ENCODE data around the gene SLC25A36. TPM values are rescaled to one million over a fixed set of nuclear protein-coding genes. Genes with fewer than 3 reads are reported as not detected.

SLC25A36 gene
- total and polyA plus RNA-seq, 2 of the 4 experiments (the other 2 are of a cell fraction), result 31.3 to 76.7 TPM

DNA sequence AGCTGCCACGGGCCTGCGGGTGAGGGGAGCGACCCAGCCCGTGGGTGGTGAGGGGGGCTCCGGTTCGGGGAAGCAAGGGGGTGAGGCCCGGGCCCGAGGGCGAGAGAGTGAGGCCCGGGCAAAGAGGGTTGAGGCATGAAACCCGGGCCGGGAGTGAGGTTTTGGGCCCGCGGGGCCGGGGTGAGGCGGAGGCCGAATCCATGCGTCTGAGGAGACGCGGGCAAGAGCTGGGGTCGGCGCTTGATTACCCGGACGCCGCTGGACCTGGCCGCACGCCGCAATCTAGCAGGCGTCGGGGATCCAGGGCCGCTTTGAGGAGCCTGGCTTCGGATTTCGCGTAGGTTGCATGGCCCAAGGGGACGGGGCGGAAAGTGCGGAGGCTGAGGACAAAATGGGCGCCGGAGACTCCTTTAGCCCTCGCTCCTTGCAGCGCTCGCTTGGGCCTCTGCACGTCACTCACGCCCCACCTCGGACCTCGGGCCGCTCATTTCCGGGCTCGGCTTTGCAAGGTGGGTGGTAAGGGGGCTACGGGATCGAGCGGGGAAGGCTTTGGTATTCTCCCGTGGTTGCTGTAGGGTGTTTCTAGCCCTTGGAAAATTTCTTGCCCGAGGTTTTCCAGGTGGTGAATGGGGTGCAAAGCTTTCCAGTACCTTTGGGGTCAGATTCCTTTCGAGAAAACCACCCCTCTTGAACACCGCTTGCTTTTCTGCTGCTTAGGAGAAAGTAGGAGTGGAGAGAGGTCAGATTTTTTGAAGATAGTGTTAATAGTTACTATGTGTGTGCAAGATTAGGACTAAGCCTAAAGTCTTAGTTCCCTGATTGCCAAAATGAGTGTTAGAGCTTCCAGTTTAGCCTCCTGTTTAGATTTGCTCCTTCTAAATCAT is 827 bp downstream of the SLC25A36 start:
- peak overlapping the region; percentile 75 for H3K4me2 ChIP-seq (ENCODE audit: low read depth, low read length)
- H3K79me1 ChIP-seq (ENCODE audit: low read depth in 1 of 2, low read length in 2 of 2), result peaks cover 4 to 30% of the 10 kb centered on the region in 2 experiments; a peak in 3 of 4 replicates
- H2AFZ ChIP-seq (replicated peaks; ENCODE audit: low read length, poor library complexity), result peak overlapping the region; percentile 95
- H3K4me1 ChIP-seq (ENCODE audit: control insufficient read depth, insufficient read depth, low read length), result no peaks in the 10 kb centered on the region
- no peaks in the 10 kb centered on the region for H3K36me3 ChIP-seq (ENCODE audit: control insufficient read depth, insufficient read depth, low read length)
- no TSS peak for BruUV-seq (replicated peaks)
- dilution Hi-C loops (cut with HindIII; ENCODE audit: low sequenced_read_pairs, unreplicated experiment) (no loop called here), intact Hi-C loops (cut with micrococcal nuclease) (loop anchor here (2.0 kb wide), 1 partner anchor 14 kb away; no protein-coding TSS in a partner anchor), in situ Hi-C loops (cut with MboI; ENCODE audit: low sequenced_read_pairs) (no loop called here)
- 0 out of 2 replicates have a peak overlapping the region, but pooled peaks have one; percentile 3 for H2AK5ac ChIP-seq (ENCODE audit: low read depth, low read length)
- H3K4me3 ChIP-seq (ENCODE audit: insufficient read depth, low read depth, low read length), result peak overlapping the region; percentile 82
- DNase-seq (peak; percentile 56), ATAC-seq (ENCODE audit: low read depth) (peak; percentile 68)
- peak overlapping the region; percentile 95 for H3K9ac ChIP-seq (ENCODE audit: low read depth, low read length)
- H3K14ac ChIP-seq (replicated peaks; ENCODE audit: low read depth, low read length), result peak overlapping the region; percentile 60
- peak; percentile 39; the same call in 1 of the 2 replicates for TF ChIP-seq MAZ (IDR thresholded peaks at IDR 0.05; ENCODE audit: borderline replicate concordance, low read depth, low read length)
- no peak for TF ChIP-seq FOS (IDR thresholded peaks at IDR 0.05; ENCODE audit: low read depth, low read length)
- WGBS, 2 experiments (ENCODE audit: extremely low coverage in 2 of 2, insufficient read length in 1 of 2), result 1% methylated on average over 30 of the region's 56 CpGs; no CpG with 5 or more reads in 1 of the 2 experiments
- peak overlapping the region; percentile 21 for H4K91ac ChIP-seq (ENCODE audit: insufficient read depth, low read depth, low read length)
- H3K9me3 ChIP-seq (ENCODE audit: control insufficient read depth, insufficient read depth, low read length), result no peaks in the 10 kb centered on the region
- H3K56ac ChIP-seq (ENCODE audit: extremely low read depth, insufficient read depth, low read length), result peak overlapping the region; percentile 73
- peak overlapping the region; percentile 63 for H3K4ac ChIP-seq (ENCODE audit: low read depth, low read length)
- CTCF ChIA-PET, result interaction anchor here (1.0 kb wide), 1 partner anchor 35 kb away, joined by 3 read pairs; no protein-coding TSS in a partner anchor
- POLR2A ChIA-PET (ENCODE audit: unreplicated experiment), result interaction anchor here (0.6 kb wide), 1 partner anchor 137 kb away, joined by 8 read pairs; no protein-coding TSS in a partner anchor
- H3K27me3 ChIP-seq (ENCODE audit: control insufficient read depth, insufficient read depth, low read length), result no peaks in the 10 kb centered on the region
- peak overlapping the region; percentile 66 for H3K23ac ChIP-seq (ENCODE audit: low read depth, low read length)
- H2BK5ac ChIP-seq (ENCODE audit: low read depth, low read length, poor library complexity, severe bottlenecking), result peak overlapping the region; percentile 61
- peaks cover 25% of the 10 kb centered on the region for H4K20me1 ChIP-seq (ENCODE audit: insufficient read depth, low read length)
- peak overlapping the region; percentile 47 for H4K5ac ChIP-seq (ENCODE audit: low read depth, low read length)
- H4K8ac ChIP-seq (ENCODE audit: low read depth in 2 of 2, low read length in 2 of 2), result peak overlapping the region; percentile 13 to 71; a peak in 3 of 4 replicates
- peak overlapping the region; percentile 82 for H2AK9ac ChIP-seq (replicated peaks; ENCODE audit: low read depth, low read length, poor library complexity)
- H2BK15ac ChIP-seq (ENCODE audit: low read depth, low read length), result no peak overlapping the region
- peak overlapping the region; percentile 55 for H3K18ac ChIP-seq (ENCODE audit: low read depth, low read length)
- H2BK120ac ChIP-seq (ENCODE audit: low read depth, low read length), result peak overlapping the region; percentile 30
- H3K27ac ChIP-seq (ENCODE audit: insufficient read depth, low read length), result peak overlapping the region; percentile 89
- H3K9me1 ChIP-seq (ENCODE audit: insufficient read depth, low read length), result peaks cover 2% of the 10 kb centered on the region; the same call in 1 of the 2 replicates
- no peak overlapping the region for H2BK20ac ChIP-seq (ENCODE audit: low read depth, low read length)

Data from IMR-90 (cell line).